Panc1 (cell line): Measurements from ENCODE around the gene INPP5F. TPM values are rescaled to one million over a fixed set of nuclear protein-coding genes. Genes with fewer than 3 reads are reported as not detected.

ENCODE experiments used
- ATAC-seq: fragments of 200-7000 bp; cut with Tn5 transposase; 2 replicates; pipeline ENCODE4 v1.9.1; 2020; ENCODE audit warnings: mild to moderate bottlenecking, moderate library complexity
- BruUV-seq: library from RNA; stranded (reverse); fragments of 400-500 nt; replicated peaks from 2 replicates; lab custom pipeline; 2021; lab: Mats Ljungman, UMichigan
- CTCF ChIA-PET: fragments of 300-600 bp; sonication (Branson Sonifier 250); formaldehyde crosslinking; loops from one replicate; lab custom pipeline; 2022; ENCODE audit warnings: antibody characterized with exemption; lab: Charles Lee
- POLR2A ChIA-PET: fragments of 300-600 bp; sonication (Branson Sonifier 250); formaldehyde crosslinking; loops from one replicate; lab custom pipeline; 2022; ENCODE audit warnings: antibody characterized with exemption; lab: Charles Lee
- DNase-seq: peaks from one replicate; pipeline ENCODE4 v3.0.0-alpha.2; 2010; ENCODE audit warnings: low read depth, low spot score
- H3K27ac ChIP-seq: 2 replicates; pipeline ENCODE4 v1.5.1; 2011; ENCODE audit warnings: mild to moderate bottlenecking, low read length, inconsistent platforms
- H3K27me3 ChIP-seq: fragments of 200-500 bp; sonication (Bioruptor generic); 2 replicates; pipeline ENCODE4 v1.6.0; 2014; ENCODE audit warnings: low read length, inconsistent platforms; ENCODE audit not compliant: control insufficient read depth, insufficient read depth
- H3K36me3 ChIP-seq: fragments of 200-500 bp; sonication (Bioruptor generic); 2 replicates; pipeline ENCODE4 v1.5.1; 2014; ENCODE audit warnings: inconsistent platforms, mild to moderate bottlenecking, low read length, moderate library complexity; ENCODE audit not compliant: control insufficient read depth, insufficient read depth
- H3K4me1 ChIP-seq: 2 replicates; pipeline ENCODE4 v1.5.1; 2011; ENCODE audit warnings: inconsistent platforms, mild to moderate bottlenecking, low read length, moderate library complexity; ENCODE audit not compliant: control insufficient read depth, insufficient read depth
- H3K4me3 ChIP-seq, 2 experiments: 2 replicates each; pipeline ENCODE4 v1.5.1; 2011 to 2012; ENCODE audit warnings: low read depth in 2 of 2, low read length in 2 of 2, mild to moderate bottlenecking in 2 of 2, inconsistent platforms in 1 of 2, moderate library complexity in 1 of 2
- H3K9me3 ChIP-seq: fragments of 200-500 bp; sonication (Bioruptor generic); 2 replicates; pipeline ENCODE4 v1.5.1; 2014; ENCODE audit warnings: low read depth, mild to moderate bottlenecking, inconsistent platforms, low read length, moderate library complexity; ENCODE audit not compliant: control insufficient read depth, insufficient read depth
- POLR2AphosphoS5 ChIP-seq: IDR thresholded peaks from 2 replicates; pipeline ENCODE4 v1.6.1; 2012; ENCODE audit warnings: mild to moderate bottlenecking, low read depth, low read length, moderate library complexity
- SIN3A ChIP-seq: IDR thresholded peaks from 2 replicates; pipeline ENCODE4 v1.6.1; 2012; ENCODE audit warnings: low read depth, mild to moderate bottlenecking, low read length, moderate library complexity, borderline replicate concordance; ENCODE audit not compliant: insufficient read depth
- TCF7L2 ChIP-seq: IDR thresholded peaks from 2 replicates; pipeline ENCODE4 v1.6.1; 2011; ENCODE audit warnings: mild to moderate bottlenecking, low read depth, low read length, inconsistent platforms
- in situ Hi-C: cut with HindIII; loops from 2 replicates; pipeline ENCODE4 v1.10.0; 2016; ENCODE audit warnings: low sequenced_read_pairs, low pct_unique_long_range_greater_than_20kb
- intact Hi-C: fragments of 100-400 bp; cut with micrococcal nuclease; formaldehyde crosslinking; loops from one replicate; pipeline ENCODE4 v1.10.0; 2022; ENCODE audit not compliant: unreplicated experiment
- total RNA-seq: library from RNA; stranded (reverse); gene quantifications from one replicate; pipeline ENCODE4 v1.2.1, GENCODE V29; 2021; ENCODE audit not compliant: unreplicated experiment
- TF ChIP-seq, protein P1 (sequence below): fragments of 450-650 bp; IDR thresholded peaks from 2 replicates; pipeline ENCODE4 v1.5.1; 2017; ENCODE audit warnings: mild to moderate bottlenecking
- TF ChIP-seq, protein P2 (sequence below), 2 experiments: IDR thresholded peaks; 2 replicates each; pipeline ENCODE4 v1.6.1; 2011 to 2012; ENCODE audit warnings: low read depth in 2 of 2, control low read depth in 1 of 2, low read length in 1 of 2, mild to moderate bottlenecking in 1 of 2, moderate library complexity in 1 of 2; ENCODE audit not compliant: insufficient read depth in 1 of 2

INPP5F gene
- total RNA-seq, 1 experiment from 2014 or later = 26.7 TPM

DNA sequence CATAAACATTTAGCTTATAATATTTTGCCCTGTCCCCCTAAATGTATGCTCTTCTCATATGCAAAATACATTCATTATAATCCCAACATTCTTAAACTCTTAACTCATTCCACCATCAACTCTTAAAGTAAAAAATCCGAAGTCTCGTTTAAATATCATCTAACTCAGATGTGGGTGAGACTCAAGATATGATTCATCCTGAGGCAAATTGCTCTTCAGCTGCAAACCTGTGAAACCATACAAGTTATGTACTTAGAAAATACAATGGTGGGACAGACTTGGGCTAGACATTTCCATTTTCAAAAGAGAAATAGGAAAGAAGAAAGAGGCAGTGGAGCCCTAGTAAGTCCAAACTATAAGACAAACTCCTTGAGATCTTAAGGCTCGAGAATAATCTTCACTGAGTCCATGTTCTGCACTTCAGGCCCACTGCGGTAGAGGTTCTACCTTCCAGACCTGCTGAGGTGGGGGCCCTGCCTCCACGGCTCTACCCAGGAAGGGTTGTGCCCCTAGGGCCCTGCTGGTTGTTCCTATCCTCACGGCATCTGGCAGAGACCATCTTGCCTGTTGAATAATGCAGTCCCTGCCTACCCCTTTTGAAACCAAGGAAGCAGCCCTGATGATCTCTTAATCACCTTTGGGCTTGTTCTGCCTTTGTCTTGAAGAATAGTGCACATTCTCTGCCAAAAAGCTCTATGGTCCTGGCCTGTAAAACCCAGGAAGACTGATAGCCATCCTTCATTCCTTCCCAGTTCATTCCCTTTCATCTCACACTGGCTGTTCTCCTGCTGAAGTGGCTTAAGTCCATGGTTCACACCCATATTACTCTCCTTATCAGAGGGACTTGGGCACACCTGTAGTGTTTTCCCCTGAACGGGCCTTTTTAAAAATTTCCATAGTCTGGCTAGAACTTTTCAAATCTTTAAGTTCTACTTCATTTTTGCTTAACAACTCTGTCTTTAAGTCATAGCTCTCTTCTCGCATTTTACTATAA is 37.3 kb downstream of the INPP5F start:
- no peaks in the 10 kb centered on the region for H3K4me1 ChIP-seq
- ATAC-seq (no peak), DNase-seq (no peak)
- no TSS peak for BruUV-seq
- no peaks in the 10 kb centered on the region for H3K27me3 ChIP-seq
- no peaks in the 10 kb centered on the region for H3K36me3 ChIP-seq
- intact Hi-C loops = no loop called here
- H3K4me3 ChIP-seq = no peak overlapping the region
- ChIA-PET CTCF (no interaction called here), POLR2A (no interaction called here)
- H3K9me3 ChIP-seq = no peaks in the 10 kb centered on the region
- no peak for TF ChIP-seq POLR2AphosphoS5
- TF ChIP-seq TCF7L2 = no peak
- TF ChIP-seq SIN3A = no peak
- TF ChIP-seq, protein P1, sequence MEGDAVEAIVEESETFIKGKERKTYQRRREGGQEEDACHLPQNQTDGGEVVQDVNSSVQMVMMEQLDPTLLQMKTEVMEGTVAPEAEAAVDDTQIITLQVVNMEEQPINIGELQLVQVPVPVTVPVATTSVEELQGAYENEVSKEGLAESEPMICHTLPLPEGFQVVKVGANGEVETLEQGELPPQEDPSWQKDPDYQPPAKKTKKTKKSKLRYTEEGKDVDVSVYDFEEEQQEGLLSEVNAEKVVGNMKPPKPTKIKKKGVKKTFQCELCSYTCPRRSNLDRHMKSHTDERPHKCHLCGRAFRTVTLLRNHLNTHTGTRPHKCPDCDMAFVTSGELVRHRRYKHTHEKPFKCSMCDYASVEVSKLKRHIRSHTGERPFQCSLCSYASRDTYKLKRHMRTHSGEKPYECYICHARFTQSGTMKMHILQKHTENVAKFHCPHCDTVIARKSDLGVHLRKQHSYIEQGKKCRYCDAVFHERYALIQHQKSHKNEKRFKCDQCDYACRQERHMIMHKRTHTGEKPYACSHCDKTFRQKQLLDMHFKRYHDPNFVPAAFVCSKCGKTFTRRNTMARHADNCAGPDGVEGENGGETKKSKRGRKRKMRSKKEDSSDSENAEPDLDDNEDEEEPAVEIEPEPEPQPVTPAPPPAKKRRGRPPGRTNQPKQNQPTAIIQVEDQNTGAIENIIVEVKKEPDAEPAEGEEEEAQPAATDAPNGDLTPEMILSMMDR = no peak
- TF ChIP-seq, protein P2, sequence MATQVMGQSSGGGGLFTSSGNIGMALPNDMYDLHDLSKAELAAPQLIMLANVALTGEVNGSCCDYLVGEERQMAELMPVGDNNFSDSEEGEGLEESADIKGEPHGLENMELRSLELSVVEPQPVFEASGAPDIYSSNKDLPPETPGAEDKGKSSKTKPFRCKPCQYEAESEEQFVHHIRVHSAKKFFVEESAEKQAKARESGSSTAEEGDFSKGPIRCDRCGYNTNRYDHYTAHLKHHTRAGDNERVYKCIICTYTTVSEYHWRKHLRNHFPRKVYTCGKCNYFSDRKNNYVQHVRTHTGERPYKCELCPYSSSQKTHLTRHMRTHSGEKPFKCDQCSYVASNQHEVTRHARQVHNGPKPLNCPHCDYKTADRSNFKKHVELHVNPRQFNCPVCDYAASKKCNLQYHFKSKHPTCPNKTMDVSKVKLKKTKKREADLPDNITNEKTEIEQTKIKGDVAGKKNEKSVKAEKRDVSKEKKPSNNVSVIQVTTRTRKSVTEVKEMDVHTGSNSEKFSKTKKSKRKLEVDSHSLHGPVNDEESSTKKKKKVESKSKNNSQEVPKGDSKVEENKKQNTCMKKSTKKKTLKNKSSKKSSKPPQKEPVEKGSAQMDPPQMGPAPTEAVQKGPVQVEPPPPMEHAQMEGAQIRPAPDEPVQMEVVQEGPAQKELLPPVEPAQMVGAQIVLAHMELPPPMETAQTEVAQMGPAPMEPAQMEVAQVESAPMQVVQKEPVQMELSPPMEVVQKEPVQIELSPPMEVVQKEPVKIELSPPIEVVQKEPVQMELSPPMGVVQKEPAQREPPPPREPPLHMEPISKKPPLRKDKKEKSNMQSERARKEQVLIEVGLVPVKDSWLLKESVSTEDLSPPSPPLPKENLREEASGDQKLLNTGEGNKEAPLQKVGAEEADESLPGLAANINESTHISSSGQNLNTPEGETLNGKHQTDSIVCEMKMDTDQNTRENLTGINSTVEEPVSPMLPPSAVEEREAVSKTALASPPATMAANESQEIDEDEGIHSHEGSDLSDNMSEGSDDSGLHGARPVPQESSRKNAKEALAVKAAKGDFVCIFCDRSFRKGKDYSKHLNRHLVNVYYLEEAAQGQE (IDR thresholded peaks at IDR 0.05; ENCODE audit: insufficient read depth in 1 of 2, low read depth in 2 of 2, low read length in 1 of 2) = no peak
- in situ Hi-C loops = no loop called here
- no peak overlapping the region for H3K27ac ChIP-seq

DNA sequence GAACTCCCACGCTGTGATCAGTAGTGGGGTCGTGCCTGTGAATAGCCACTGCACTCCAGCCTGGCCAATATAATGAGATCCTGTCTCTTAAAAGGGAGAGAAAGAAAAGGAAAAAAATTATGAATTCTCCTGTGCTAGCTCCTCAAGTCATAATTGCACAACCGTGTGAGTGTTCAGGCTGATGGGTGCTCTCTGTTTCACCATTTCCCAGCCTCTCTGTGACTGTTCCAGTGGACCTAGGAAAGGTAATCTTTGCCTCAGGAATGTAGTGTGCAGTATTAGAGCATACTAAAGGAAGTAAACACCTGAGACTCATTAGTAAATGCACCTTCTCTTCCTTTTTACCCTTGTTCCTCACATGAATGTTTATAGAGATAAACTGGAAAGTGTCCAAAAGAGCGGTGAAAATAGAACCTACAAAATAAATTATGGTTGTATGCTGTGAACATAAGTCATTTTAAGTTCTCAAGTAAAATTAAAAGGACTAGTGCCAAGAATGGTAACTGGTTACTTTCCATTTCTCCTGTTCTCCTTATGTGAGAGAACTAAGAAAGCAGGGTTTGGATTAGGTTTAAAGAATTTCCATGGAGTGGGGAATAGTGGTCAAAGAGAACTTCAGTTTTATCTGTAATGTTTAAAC is 42.7 kb downstream of the INPP5F start:
- Histone ChIP-seq H3K9me3 (no peaks in the 10 kb centered on the region), H3K36me3 (no peaks in the 10 kb centered on the region), H3K4me1 (no peaks in the 10 kb centered on the region; the same call in 1 of the 2 replicates), H3K27me3 (no peaks in the 10 kb centered on the region), H3K27ac (no peak overlapping the region), H3K4me3 (no peak overlapping the region)
- intact Hi-C loops (no loop called here), in situ Hi-C loops (no loop called here)
- POLR2A ChIA-PET = no interaction called here
- TF ChIP-seq POLR2AphosphoS5 (no peak), TCF7L2 (no peak), SIN3A (no peak)
- TF ChIP-seq, protein P2 (IDR thresholded peaks at IDR 0.05; ENCODE audit: insufficient read depth in 1 of 2, low read depth in 2 of 2, low read length in 1 of 2) = no peak
- TF ChIP-seq, protein P1 = no peak
- ATAC-seq (peak; percentile 42; the same call in 1 of the 2 replicates), DNase-seq (no peak)
- no TSS peak for BruUV-seq
- CTCF ChIA-PET = no interaction called here
